Esophagus squamous epithelium (tissue), 4 donors: ENCODE data around the gene FRMD5.

Experiments
- CTCF ChIP-seq, 6 experiments: fragments of 450-650 bp in 4 of 6; fragments of 200-600 bp in 2 of 6; sonication (generic) in 2 of 6; IDR thresholded peaks; one replicate each; pipeline ENCODE4 v1.5.1; 2016 to 2019; ENCODE audit warnings: antibody characterized with exemption in 6 of 6, mild to moderate bottlenecking in 4 of 6, moderate library complexity in 4 of 6
- POLR2A ChIP-seq, 4 donors: fragments of 450-650 bp; IDR thresholded peaks; one replicate each; pipeline ENCODE4 v1.6.1; 2017; ENCODE audit warnings: antibody characterized with exemption in 4 of 4, mild to moderate bottlenecking in 4 of 4, moderate library complexity in 3 of 4

DNA sequence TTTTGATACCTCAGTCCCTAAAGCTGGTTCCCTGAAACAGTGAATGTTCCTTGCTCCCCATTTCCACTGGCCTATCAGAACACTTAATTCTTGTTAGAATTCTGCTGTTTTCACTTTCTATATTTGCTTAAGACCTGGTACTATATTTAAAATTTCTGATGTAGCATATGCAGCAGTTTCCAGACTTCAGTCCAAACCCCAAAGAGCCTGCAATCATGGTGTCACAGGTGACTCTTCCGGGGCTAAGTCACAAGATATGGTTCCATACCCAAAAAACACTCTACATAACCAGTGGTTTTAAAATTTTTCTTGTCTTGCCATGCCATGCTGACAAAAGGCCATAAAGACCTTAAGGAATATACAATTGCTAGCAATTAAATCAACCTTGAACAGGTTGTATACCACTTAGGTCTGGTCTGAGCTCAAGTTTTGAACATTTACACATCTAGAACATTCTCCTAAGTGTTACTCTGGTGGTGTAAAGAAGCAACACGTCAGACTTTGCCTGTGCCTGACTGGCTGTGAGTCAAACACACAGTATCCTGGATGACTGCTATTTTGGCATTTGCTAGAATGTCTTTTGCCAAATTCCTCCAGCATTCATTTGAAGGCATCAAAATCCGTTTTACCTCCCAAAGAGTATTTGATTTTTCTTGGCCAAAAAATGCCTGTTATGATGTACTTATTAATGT lies 160.0 kb downstream of the FRMD5 start:
- no peak for TF ChIP-seq POLR2A (IDR thresholded peaks at IDR 0.05)
- no peak for TF ChIP-seq CTCF (IDR thresholded peaks at IDR 0.05)
